GM21526 (cell line): ENCODE results near the gene GPHN.
"Not testable (repeated sequence)": the region's sequence is repeated elsewhere in the genome, so short reads cannot be mapped to it uniquely, and the experiment has no call there.

Source experiments
- ATAC-seq: cut with Tn5 transposase; IDR thresholded peaks from one replicate; pipeline ENCODE4 v1.9.1; 2021; ENCODE audit warnings: moderate library complexity; ENCODE audit not compliant: unreplicated experiment, low FRiP score

Gene GPHN

DNA sequence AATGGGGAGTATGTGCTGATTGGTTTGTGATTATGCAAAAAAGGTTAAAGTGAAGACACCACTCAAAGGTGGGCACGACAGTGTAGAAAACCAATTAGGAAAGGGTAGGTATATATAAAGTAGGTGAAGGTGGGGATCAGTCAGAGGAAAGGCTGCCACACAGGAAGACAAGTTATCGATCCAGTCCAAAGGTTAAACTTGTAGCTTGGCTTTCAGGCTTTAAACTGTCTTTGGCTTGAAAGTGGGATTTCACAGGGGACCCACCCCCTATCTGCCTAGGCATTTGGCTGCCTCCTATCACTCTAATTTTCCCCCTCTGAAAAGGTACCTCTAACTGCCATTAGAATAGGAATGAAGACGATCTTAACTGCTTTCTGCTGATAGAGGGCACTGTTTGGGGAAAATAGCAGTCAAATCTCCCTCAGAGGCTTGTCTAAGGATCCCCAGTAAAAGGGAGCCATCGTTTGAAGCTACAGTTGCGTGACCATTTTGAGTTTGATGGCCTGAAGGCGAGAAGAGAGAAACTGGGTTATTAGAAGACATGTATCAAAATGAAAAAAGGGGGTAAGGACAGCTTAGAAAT is 250.2 kb downstream of the GPHN start:
- ATAC-seq = no peak

DNA sequence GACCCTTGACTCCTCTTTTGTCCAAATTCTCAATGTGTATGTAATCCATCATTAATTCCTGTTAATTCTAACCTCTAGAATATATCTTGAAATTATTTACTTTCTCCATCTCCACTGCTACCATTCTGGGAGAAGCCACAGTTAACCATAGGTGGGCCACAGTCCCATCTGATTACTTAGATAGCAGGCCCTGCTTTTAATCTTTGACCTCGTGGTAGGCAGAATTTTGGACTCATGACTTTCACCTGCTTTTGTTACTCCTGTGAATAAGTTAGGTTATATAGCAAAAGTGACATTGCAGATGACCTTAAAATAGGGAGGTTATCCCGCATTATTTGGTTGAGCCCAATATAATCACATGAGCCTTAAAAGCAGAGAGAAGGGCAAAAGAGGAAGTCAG is 264.2 kb downstream of the GPHN start:
- ATAC-seq = no peak

DNA sequence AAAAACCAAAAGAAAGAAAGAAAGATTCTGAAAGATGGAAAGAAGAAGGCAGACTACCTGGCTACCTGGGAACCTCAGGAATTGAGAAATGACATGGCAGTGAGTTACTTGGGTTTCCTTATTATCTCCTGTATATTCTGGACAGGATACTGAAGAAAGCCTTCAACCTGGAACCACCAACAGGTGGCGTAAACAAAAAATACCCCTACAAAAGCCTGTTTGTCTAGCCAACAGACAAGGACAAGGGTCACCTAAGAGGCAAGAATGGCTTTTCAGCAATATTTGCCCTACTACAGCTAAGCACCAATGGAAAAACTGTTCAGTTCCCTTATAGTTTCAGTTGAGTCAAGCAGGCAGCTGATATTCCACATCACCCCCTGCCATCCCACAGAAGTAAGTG is 274.9 kb downstream of the GPHN start:
- ATAC-seq = no peak

DNA sequence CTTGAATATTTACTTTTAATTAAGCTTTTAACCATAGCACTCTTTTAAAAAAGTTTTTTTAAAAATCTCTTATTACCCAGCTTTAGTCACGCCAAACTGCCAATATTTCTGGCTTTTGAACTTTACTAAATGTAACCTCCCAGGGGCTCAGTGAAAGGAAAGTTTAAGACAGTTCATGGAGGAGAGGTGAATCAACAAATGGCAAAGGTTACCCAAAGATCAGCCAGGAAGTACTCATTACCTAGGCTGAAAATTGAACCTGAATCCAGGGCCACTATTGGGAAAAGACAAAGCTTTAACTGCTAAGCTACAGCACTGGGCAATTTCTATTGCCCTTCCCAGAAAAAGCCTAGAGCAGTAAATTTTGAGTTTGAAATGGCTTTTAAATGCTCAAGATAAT is 282.2 kb downstream of the GPHN start:
- ATAC-seq = no peak

DNA sequence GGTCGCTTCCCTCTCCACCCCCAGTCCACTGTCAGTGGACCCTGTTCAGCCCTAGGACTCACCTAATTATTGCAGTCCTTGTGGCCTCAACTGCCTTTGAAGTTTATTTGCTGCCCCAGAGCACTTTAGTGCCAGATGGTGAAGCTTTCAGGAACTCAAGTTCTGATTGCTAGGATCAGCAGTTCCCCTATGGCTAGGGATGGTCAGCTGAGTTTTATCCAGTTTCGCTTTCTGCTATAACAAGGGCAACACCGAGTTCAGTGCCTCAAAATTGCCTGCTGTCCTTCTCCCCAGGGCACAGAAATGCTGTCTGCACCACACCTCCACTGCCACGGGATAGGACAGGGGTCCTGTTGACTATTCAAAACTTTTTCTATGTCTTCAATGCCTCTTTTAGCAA is 295.0 kb downstream of the GPHN start:
- ATAC-seq = no peak

DNA sequence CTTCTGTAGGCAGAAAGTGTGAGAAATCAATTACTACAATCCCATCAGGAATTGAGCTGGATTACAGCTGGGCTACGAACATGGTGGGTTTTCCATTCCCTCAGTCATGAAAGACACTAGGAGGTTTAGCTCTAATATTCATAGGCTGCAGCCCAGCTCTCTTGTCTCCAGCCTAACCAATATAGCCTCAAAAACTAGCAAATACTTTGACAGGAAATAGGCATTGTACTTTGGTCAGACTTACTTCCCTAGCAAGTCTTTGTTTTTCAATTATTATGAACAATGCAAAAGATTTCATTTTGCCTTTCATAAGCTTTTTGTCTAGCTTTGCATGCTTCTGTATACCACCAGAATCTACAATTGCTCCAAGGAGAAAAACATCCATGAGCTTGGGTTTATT is 296.2 kb downstream of the GPHN start:
- ATAC-seq = no peak

DNA sequence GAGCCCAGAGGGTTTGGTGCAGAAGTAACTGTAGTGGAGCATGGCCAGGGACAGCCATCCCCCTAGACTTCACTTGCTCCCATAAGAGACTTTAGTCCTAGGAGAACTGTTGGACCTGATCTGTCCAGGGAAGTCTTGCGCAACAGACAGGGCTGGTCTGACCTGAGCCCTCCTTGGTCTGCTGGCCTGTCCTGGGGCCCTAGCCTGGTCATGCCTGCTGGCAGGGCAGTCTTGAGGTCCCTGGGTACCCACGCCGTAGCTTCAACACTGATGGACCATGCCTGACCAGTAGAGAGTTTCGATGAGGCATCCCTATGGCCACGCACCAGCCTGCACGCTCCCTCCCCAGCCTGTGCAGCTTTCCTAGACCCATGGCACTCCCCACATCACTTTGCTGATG is 305.7 kb downstream of the GPHN start:
- ATAC-seq = no peak

DNA sequence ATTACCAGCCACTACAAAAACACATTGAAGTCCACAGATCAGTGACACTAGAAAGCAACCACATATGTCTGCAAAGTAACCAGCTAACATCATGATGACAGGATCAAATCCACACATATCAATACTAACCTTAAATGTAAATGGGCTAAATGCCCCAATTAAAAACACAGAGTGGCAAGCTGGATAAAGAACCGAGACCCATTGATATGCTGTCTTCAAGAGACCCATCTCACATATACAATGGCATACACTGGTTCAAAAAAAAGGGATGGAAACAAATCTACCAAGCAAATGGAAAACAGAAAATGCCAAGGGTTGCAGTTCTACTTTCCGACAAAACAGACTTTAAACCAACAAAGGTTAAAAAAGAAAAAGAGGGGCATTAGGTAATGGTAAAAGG is 307.7 kb downstream of the GPHN start:
- ATAC-seq = no peak

DNA sequence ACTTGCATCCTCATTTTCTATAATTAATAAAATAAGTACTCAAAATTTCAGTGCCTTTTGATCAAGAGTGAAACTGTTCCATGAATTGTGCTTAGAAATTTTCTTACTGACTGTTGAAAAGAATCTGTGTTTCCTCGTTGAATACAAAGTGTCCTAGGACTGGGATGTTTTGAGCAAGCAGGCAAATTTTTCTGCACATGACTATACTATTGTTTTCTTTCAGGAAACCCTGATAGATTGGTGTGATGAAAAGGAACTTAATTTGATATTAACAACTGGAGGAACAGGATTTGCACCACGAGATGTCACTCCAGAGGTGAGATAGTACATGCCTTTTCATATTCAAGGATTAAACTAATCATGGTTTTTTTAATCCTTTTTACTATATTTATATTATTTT is 316.3 kb downstream of the GPHN start:
- no peak for ATAC-seq

DNA sequence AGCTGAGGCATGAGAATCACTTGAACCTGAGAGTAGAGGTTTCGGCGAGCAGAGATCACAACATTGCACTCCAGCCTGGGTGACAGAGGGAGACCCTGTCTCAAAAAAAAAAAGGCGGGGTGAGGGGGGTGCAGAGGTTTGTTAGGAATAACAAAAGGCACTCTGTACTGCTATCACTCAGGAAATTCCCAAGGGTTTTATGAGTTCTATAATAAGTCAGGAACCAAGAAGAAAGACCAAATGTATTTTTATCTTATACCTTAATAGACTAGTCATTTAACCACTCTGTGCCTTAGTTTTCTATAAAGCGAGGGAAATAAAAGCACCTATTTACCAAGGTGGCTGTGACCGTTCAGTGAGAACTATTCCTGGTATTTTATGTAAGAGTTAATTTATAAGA is 319.2 kb downstream of the GPHN start:
- ATAC-seq = no peak

DNA sequence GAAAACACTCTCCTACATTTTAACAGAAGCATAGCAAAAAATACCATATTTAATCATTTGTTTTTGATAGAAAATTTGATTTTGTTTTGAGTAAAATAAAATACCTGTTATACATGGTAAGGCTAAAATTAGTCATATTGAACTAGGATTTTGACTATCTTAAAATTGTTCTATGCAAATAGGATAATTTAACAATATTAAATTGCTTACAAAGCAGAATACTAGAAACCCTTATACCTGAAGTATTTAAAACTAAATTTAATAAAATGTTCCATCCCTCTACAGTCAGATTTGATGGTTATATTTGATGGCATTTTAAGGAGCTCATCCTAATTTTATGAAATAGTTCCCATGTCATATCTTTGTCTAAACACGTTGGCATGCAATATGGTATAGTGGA is 323.2 kb downstream of the GPHN start:
- ATAC-seq = no peak

DNA sequence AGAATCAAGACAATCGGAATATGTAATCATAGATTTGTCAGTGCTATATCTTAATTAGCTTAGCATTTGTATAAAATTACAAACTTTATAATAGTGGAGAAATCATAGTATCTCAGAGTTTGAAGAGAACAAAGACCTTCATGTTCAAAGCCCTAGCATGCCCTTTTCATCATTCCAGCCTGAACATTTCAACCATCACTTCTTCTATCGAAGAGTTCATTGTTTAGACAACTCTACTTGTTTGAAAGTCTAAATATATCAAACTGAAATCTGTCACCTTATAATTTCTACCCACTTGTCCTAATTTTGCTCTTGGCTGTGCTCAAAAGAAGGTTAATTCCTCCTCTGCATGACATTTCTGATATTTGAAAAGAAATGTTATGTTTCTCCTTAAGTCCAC is 325.9 kb downstream of the GPHN start:
- ATAC-seq = no peak

DNA sequence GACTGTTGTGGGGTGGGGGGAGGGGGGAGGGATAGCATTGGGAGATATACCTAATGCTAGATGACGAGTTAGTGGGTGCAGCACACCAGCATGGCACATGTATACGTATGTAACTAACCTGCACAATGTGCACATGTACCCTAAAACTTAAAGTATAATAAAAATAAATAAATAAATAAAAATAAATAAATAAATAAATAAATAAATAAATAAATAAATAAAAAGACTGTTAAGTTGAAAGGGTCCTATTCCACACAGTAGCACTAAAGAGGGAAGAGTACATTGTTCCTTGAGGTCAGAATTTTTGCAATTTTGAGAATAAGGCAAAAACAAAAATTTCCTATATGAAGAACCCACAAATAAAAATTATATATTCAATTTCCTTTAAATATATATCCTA is 329.5 kb downstream of the GPHN start:
- ATAC-seq = not testable (repeated sequence)

DNA sequence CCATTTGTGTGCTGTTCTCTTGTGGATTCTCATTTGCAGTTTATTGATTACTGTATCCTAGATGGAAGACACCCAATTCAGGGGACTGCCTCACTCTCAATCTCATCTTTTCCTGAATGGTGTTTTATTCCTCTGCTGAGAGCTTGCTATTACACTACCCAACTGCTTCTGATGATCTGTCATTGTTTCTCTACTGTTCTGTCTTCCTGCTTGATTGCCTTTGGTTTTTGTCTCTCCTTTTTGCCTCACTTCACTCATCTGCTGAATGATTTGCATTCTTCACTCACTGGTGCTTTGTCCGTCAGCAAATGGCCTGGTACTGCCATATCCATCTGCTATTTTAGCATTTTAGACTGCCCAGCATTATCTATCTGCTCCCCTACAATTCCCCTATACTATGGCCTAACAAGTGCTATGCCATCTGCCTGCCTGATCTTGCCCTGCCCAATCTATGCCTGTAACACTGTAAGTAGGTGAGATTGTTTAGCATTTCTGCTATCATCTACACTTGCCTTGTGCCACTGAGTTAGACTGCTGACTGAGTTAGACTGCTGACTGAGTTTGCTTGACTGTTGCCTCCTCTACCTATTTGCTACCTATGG is 335.1 kb downstream of the GPHN start:
- ATAC-seq = no peak

DNA sequence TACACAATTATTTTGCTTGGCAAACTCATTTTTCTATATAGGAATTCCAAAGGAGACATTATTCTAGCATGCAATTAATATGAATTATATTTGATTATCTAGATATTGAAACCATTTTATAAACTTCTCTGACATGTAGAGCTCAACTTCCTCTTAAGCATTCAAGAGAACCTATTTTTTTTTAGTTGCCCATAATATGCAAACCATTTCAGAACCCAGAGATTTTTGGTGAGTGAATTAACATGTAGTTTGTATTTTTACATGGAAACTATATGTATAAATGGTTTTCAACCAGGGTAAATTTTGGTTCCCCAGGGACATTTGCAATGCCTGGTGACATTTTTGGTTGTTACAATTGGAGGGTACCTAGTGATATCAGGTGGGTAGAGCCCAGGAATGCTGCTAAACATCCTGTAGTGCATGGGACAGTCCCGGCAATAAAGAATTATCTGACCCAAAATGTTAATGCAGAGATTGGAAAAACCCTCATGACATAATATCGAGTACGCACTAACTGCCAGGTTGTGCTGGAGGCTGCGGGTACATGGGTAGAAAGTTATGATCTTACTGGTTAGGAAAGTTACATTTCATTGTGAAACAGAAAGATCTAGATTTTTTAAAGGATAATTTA is 342.4 kb downstream of the GPHN start:
- ATAC-seq = no peak

DNA sequence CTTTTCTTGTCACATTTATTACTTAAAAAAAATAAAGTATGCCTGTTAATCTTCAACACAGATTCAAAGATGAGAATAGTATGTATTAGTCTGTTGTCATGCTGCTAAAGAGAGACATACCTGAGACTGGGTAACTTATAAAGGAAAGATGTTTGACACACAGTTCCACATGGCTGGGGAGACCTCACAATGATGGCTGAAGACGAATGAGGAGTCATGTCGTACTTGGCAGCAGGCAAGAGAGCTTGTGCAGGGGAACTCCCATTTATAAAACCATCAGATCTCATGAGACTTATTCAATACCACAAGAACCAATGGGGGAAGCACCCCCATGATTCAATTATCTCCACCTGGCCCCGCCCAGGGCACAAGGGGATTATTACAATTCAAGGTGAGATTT is 345.4 kb downstream of the GPHN start:
- no peak for ATAC-seq

DNA sequence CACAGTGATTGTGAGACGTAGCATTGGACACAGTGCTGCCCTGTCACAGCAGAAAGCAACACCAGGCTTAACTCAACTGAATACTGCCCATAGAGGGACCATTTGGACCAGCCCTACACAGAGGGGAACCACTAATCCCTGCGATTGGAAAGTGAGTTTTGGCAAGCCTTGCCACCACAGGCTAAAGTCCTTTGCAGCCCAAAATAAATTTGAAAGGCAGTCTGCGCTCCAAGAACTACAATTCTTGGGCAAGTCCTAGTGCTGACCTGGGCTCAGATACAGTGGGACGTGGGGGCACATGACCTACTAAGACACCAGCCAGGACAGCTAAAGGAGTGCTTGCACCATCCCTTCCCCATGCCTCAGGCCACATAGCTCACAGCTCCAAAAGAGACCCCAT is 349.9 kb downstream of the GPHN start:
- ATAC-seq = no peak

DNA sequence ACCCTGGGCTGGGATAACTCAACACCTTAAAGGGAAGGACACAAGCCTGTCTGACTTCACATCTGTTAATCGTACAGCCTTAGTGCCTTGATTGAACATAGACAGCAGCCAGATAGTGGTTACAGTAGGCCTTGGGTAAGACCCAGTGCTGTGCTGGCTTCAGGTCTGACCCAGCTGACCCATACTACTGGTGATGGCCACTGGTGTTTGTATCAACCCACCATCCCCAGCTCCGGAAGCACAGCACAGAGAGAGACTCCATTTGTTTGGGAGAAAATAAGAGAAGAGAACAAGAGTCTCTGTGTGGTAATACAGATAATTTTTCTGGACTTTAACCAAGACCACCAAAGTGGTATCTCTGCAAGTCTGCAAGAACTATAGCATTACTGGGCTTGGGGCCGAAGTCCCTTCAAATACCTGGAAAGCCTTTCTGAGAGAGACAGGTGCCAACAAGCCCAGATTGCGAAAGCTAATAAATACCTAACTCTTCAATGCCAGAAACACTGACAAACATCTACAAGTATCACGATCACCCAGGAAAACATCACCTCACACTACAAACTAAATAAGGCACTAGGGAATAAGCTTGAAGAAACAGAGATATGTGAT is 351.2 kb downstream of the GPHN start:
- no peak for ATAC-seq

DNA sequence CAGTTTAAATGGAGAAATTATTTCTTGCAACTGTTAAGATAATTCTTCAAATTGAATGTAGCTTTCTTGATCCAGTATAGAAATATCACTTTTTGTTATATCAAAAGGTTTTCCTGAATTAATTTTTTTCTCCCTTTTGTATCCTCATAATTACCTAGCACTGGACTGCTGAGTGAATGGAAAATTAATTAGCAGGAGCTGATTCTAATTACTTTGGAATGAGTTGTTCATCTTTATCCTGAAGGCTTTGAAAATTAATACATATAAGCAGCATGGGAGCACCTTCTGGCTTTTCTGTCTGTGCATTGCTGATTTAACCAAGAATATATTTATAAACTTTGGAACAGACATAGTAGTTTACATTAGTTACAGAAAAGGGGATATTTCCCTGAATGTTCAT is 373.6 kb downstream of the GPHN start:
- no peak for ATAC-seq

DNA sequence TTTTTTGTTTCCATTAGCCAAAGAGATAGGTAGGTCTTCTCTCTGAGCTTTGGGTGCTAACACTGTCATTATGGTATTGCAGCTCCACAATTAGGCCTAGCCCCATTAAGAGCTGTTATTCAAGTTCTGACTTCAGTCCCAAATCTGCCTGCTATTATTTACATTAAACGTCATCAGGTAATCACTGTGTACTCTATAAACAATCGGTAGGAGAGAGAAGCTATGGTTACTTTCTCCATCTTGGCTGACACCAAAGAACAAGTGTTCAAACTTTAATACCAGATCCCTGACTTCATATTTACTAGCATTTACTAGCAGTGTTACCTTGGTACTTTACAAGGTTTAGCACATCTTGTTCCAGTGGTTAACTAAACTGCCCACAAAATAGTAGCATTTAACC is 376.2 kb downstream of the GPHN start:
- no peak for ATAC-seq

DNA sequence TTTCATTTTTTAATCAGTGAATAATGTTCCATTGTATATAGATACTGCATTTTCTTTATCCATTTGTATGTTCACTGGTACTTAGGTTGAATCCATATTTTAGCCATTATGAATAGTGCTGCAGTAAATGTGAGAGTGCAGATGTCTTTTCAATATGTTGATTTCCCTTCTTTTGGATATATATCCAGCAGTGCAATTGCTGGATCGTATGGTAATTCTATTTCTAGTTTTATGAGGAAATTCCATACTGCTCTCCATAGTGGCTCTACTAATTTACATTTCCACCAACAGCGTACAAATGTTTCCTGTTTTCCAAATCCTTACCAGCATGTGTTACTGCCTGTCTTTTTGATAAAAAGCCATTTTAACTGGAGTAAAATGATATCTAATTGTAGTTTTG is 392.8 kb downstream of the GPHN start:
- no peak for ATAC-seq

DNA sequence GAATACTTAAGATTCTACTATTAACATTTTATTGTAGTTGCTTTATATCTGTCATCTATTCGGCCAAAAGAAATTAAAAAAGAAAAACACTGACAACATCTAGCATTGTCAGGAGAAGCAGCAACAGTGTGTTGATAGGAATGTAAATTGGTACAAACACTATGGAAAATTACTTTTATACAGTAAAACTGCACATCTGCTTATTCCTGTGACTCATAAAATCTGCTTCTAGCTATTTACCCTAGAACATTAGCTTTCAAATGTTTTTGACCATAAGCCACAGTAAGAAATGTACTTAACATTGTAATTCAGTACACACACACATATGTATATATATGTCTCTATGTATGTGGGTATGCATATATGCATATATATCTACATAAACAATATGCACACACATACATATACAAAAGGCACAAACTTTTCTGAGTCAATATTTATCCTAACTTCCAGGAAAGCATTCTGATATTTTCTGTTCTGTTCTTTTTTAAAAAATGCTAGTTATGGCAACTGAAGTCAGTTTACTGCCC is 402.4 kb downstream of the GPHN start:
- ATAC-seq = no peak
